Hematopoietic multipotent progenitor cell (in vitro differentiated cells): ENCODE measurements around the gene DNAH12. TPM values are rescaled to one million over a fixed set of nuclear protein-coding genes. Genes with fewer than 3 reads are reported as not detected.
"Not testable (repeated sequence)": the region's sequence is repeated elsewhere in the genome, so short reads cannot be mapped to it uniquely, and the experiment has no call there.

Experiments
- DNase-seq, 3 donors: peaks; one replicate each; pipeline ENCODE4 v3.0.0-alpha.2; 2011 to 2015; ENCODE audit warnings: low read depth in 2 of 3, low spot score in 2 of 3
- total RNA-seq: library from RNA; depleted of rRNA; stranded (reverse); fragments of >200 nt; gene quantifications from one replicate; pipeline ENCODE4 v1.2.3, GENCODE V29; 2012

DNAH12 gene
- total RNA-seq, 1 donor: under 0.01 TPM

DNA sequence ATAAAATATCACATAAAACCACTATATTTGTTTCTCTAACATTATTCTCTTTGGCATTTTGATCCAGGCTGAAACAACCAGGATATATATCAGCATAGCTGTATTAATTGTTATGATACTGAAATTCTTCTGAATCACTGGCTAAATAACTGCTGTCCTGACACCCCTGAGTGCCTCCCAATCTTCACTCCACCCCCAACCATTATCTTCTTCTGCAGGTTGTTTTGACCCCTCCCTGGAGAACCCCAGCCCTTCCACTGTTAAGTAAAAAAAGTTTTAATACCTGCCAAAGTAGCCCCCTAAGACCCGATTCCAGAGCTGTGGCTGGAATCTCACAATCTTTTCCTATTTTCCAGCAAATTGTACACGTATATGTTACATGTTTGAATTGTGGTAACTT is 124.1 kb downstream of the DNAH12 start:
- DNase-seq: no peak

DNA sequence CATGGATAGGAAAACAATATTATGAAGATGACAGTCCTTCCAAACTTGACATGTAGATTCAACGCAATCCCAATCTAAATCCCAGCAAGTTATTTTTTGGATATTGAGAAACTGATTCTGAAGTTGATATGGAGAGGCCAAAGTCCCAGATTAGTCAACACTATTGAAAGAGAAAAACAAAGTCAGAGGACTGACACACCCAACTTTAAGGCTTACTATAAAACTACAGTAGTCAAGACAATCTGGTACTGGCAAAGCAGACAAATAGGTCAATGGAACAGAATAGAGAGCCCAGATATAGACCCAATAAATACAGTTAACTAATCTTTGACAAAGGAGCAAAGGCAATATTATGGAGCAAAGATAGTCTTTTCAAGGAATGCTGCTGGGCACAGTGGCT is 132.4 kb downstream of the DNAH12 start:
- no peak for DNase-seq

DNA sequence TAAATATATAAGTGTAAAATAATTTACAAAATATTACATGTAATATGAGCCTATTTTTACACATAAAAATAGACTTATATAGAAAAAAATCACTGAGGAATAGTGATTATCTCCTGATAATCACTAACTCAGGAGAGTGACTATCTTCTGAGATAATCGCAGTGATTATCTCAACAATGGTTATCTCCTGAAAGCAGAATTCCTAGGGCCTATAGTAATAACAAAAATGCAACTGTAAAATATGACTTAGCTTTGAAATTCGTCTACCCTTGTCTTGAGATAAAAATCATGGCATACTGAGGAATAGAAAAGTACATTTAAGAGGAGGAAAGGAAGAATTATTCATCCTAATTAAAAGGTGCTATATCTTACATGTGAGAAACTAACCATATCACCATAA is 134.7 kb downstream of the DNAH12 start:
- no peak for DNase-seq

DNA sequence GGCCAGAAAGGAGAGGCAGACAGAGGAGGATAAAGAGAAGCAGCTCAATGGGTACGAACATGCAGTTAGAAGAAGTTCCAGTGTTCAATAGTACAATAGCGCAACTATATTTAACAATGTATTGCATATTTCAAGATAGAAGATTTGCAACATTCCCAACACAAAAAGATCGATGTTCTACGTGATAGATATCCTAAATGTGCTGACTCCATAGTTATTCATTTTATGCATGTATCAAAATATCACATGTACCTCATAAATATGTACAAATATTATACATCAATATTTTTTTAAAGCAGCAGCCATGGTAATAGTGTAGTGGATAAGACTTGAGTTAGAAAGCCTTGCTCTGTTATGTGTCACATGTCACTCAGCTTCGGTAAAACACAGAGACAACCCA is 141.5 kb downstream of the DNAH12 start:
- no peak for DNase-seq

DNA sequence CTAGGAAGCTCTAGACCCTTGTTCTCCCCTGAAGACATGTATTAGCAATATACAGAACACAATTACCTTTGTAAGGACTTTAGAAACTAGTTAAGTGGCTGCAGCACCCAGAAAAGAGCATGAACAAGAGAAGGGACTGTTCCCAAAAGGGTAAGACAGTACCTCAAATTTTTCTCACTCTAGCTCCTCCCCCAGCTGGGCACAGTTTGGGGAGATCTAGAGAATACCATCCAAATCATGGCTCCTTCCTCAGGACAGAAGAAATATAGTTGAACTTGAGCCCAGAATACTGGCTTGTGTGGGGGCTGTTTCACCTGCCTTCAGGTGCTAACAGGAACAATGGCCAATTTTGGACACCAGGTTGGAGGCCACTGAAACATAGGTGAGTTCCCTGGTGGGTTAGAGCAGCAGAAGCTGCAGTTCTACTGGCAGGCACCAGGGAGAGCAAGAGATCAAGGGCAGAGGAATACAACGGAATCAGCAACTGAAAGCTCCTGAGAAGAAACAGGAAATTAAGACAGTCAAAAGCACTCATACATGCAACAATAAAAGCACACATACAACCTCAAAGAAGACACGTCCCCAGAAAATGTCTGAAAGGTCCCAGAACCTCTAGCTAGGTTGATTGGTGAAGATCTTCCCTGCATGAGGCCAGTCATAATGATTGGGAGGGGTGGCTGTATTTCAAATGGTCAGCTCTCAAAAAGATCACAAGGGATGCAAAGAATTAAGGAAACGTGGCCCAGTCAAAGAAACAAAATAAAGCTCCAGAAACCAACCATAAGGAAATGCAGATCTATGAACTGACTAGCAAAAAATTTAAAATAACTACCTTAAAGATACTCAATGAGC is 146.7 kb downstream of the DNAH12 start:
- peak in 1 of 3 donors; percentile 16 for DNase-seq

DNA sequence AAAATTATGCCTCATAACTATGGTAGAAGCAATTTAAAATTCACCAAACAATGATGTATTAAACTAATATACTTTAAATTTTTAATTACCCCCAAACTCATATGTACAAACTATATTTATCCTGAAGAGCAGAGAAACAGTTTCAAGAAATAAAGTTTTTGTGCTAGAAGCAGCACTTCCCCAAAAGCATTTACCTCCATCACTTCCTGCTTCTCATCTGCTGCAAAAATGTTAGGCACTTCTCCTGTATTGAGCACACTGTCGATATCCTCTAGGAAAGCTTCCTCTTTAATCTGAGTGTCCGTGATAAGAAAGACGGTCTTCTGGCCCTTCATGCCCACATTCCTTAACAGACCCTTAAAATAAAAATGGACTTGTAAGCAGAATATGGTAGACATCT is 150.2 kb downstream of the DNAH12 start:
- peak in 1 of 3 donors; percentile 37 for DNase-seq

DNA sequence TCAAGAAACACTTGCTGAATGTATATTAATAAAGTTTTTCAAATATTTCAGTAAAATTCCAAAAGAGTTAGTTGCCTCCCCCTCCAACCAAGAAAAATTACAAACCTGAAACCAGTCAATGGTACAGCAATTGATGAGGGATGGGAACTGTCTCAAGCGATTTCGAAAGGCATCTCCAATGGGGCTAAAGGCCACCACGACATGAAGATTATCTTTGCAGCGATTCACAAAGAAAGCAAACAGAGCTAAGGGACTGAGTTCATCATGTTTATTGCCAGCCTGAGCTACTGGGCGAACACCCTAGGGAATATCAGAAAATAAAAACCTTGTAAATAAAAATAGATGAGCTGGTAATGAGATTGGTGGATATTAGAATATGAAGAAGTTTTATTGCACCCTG is 152.4 kb downstream of the DNAH12 start:
- DNase-seq: no peak

DNA sequence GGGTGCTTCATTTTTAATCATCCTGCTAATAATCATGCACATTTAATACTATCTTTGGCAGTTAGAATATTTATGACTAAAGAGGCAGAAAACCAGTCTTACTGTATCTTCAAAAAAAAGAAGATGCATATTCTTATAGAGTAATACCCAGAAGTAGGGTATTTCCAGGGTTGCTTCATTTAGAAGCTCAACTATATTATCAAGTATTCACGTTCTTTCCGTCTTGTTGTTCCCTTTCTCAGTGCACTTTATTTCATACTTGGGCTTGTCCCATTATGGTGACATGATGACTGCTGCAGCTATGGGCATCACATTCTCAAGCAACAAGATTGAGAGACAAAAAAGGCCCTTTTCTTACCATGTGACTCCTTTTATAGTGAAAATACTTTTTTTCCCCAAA is 154.9 kb downstream of the DNAH12 start:
- DNase-seq: no peak

DNA sequence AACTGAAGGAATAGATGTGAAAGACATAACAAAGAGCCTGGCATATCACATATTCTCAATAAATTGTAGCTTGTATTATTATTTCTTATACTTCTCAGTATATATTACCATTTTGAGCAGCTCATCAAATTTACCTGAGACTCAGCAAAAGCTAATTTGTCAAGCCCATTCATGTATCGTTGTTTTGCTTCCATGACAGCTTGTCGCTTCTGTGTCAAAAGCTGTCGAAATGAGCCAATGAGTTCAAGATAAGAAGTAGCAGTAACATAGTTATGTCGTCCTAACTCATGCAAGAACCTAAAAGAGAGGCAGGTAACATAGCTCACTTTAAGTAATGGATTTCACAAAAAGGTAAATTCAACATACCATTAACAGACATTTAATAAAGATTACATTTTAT is 157.8 kb downstream of the DNAH12 start:
- no peak for DNase-seq

DNA sequence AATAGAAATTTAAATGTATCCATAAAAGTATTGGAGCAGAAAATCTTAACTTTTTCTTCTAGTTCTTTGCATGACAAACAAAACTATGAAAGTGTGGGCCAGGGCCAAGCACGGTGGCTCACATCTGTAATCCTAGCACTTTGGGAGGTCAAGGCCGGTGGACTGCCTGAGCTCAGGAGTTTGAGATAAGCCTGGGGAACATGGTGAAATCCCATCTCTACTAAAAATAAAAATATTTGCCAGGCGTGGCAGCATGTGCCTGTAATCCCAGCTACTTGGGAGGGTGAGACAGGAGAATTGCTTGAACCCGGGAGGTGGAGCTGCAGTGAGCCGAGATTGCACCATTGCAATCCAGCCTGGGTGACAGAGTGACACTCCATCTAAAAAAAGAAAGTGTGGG is 158.6 kb downstream of the DNAH12 start:
- no peak for DNase-seq

DNA sequence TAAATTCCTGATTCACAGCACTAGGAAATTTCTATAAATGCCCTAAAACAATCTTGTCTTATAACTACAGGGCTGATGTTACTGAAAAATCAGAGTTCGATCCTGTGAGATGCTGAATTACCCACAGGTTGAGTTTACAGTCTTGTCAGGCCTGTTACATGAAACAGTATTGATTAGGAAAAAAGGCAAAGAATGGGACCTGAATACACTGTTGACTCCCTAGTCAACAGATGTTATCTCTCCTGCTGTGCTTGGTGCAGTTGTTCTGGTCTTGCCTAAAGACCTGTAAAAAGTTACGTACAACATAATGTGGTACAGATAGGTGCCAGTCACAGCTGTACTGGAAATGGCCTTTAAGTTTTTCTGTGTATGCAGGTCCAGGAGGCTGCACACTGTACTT is 160.3 kb downstream of the DNAH12 start:
- no peak for DNase-seq

DNA sequence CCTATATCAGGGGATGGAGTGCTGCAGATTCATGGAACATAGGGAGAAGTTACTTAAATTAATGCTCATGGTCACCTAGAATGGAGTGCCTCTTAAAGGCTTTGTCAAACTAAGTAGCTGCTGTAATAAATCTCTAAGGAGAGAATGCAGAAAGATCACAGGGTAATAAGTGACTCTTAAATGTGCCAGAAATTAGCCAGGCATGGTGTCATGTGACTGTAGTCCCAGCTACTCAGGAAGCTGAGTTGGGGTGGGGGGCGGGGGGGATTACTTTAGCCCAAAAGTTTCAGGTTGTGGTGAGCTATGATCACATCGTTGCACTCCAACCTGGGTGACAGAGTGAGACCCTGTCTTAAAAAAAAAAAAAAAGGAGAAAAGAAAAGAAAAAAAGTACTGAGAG is 160.7 kb downstream of the DNAH12 start:
- DNase-seq: no peak

DNA sequence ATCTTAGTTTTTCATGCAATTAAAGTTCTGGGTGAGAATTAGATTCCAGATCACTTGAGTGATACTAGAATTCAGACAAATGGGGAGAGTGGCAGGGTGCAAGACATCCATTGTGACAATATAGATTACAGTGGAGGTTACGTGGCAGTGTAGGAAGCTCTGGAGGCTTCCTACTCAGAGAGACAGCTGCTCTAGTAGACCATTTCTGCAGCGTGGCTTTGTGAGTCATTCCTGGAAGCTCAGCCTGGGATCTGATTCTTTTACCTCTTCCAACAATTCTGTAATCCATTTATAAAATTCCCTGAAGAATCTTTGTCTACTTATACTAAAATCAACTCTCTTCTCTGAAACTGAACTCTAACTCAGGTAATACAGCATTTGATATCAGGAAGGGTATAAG is 161.2 kb downstream of the DNAH12 start:
- no peak for DNase-seq

DNA sequence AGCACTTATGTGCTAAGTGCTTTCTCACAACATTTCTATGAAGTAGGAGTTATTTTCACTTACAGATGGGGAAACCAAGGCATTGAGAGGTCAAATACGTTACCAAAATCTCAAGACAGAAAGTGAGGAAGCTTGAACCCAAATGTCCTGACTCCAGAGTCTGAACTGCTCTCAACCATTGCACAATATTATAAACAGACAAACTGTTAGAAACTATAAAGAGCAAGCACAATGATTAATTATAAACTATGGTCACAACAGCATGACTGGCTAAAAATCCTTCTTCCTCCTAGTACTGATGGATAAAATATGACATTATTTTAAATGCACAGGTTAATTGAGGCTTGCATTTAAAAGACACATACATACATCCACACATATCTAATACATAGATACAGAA is 173.8 kb downstream of the DNAH12 start:
- DNase-seq: peak in 1 of 3 donors; percentile 30

DNA sequence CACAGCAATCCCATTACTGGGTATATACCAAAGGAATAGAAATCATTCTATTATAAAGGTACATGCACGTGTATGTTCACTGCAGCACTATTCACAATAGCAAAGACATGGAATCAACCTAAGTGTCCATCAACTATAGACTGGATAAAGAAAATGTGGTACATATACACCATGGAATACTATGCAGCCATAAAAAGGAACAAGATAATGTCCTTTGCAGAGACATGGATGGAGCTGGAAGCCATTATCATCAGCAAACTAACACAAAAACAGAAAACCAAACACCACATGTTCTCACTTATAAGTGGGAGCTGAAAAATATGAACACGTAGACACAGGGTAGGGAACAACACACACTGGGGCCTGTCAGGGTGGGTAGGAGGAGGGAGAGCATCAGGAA is 179.1 kb downstream of the DNAH12 start:
- DNase-seq: not testable (repeated sequence)

DNA sequence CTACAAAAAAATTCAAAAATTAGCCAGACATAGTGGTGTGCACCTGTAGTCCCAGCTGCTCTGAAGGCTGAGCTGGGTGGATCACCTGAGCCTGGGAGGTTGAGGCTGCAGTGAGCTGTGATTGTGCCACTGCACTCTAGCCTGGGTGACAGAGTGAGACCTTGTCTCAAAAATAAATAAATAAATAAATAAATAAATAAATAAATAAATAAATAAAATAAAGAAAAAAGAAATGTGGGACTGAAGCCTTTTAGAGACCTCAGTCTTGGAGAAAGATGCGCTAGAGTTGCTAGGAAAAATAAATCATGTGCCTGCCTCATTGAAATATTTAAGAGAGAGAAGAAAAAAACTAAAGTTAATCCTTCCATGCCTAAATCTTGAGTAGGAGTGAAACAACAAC is 187.9 kb downstream of the DNAH12 start:
- DNase-seq: not testable (repeated sequence)

DNA sequence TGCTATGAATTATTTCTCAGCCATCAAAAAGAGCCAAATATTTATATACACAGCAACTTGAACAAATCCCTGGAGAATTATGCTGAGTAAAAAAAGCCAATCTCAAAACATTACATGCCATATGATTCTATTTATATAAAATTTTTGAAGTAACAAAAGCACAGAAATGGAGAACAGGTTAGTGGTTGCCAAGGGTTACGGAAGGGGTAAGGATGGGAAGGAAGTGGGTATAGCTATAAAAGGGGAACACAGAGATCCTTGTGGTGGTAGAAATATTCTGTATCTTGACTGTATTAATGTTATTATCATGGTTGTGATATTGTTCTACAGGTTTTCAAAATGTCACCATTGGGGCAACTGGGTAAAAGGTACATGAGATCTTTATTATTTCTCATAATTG is 189.4 kb downstream of the DNAH12 start:
- peak in 2 of 3 donors; percentile 65 to 91 for DNase-seq

DNA sequence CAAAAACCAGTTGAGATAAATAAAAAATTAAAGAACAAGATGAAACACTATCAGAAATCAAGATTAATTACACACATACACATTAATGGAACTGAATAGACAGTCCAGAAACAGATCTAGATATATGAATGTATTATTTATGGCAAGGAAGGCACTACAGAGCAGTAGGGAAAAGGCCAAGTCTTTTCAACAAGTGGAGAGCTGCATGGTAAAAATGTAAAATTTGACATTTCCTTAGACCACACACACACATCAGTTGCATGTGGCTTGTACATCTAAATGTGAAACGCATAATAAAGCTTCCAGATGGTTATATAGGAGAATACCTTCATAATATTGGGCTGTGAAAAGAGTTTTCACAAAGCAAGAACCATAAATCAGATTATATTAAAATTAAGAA is 193.9 kb downstream of the DNAH12 start:
- no peak for DNase-seq

DNA sequence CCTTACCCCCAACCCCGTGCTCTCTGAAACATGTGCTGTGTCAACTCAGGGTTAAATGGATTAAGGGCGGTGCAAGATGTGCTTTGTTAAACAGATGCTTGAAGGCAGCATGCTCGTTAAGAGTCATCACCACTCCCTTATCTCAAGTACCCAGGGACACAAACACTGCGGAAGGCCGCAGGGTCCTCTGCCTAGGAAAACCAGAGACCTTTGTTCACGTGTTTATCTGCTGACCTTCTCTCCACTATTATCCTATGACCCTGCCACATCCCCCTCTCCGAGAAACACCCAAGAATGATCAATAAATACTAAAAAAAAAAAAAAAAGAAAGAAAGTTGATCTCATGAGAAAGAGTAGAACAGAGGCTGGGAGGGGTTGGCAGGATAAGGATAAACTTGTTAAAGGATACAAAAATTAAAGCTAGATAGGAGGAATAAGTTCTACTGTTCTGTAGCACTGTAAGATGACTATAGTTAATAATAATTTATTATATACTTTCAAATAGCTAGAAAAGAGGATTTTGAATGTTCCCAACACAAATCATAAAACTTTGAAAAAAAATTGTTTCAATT is 205.0 kb downstream of the DNAH12 start:
- DNase-seq: not testable (repeated sequence)

DNA sequence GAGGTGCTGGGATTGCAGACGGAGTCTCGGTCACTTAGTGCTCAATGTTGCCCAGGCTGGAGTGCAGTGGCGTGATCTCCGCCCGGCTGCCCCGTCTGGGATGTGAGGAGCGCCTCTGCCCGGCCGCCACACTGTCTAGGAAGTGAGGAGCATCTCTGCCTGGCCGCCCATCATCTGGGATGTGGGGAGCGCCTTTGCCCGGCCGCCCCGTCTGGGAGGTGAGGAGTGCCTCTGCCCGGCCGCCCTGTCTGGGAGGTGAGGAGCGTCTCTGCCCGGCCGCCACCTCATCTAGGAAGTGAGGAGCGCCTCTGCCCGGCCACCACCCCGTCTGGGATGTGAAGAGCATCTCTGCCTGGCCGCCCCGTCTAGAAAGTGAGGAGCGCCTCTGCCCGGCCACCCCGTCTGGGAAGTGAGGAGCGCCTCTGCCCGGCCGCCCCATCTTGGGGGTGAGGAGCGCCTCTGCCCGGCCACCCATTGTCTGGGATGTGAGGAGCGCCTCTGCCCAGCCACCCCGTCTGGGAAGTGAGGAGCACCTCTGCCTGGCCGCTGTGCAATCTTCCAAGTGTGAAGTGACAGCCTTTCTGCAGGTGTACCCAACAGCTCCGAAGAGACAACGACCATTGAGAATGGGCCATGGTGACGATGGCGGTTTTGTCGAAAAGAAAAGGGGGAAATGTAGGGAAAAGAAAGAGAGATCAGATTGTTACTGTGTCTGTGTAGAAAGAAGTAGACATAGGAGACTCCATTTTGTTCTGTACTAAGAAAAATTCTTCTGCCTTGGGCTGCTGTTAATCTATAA is 205.7 kb downstream of the DNAH12 start:
- not testable (repeated sequence) for DNase-seq

DNA sequence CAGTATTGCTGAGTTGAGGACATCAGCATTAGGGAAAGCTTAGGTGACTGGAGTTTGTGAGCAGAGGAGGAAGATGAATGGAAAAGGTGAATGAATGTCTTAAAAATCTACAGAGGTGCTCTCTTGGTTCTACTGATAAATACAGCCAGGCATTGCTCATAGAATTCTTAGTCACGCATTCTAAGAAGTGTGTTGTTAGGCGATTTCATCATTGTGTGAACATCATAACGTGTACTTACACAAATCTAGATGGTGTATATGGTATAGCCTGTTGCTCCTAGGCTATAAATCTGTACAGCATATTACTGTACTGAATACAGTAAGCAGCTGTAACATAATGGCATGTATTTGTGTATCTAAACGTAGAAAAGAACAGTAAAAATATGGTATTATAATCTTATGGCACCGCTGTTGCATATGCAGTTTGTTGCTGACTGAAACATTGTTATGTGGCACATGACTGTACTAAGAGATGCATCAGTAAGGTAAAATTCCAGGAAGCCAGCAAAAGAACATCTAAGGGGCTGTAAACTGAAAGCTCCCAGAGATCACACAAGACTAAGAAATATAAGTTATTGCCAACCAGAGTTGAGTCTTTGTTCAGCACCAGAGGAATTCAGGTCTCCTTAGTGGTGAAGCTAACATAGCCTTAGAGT is 208.7 kb downstream of the DNAH12 start:
- no peak for DNase-seq
